CD4-positive, alpha-beta T cell (primary cell): Measurements from ENCODE around the gene NFX1. TPM values are rescaled to one million over a fixed set of nuclear protein-coding genes. Genes with fewer than 3 reads are reported as not detected.

Experiments used
- ATAC-seq: fragments of 200-7000 bp; cut with Tn5 transposase; one replicate; pipeline ENCODE4 v1.10.0; 2022; ENCODE audit warnings: mild to moderate bottlenecking; ENCODE audit not compliant: poor library complexity
- CTCF ChIA-PET: fragments of 350-600 bp; sonication (Branson Sonifier 250); formaldehyde crosslinking; loops from one replicate; lab custom pipeline; 2021; ENCODE audit warnings: antibody characterized with exemption, inconsistent platforms; lab: Charles Lee
- POLR2A ChIA-PET: fragments of 350-600 bp; sonication (Branson Sonifier 250); formaldehyde crosslinking; loops from one replicate; lab custom pipeline; 2021; ENCODE audit warnings: antibody characterized with exemption, inconsistent platforms; lab: Charles Lee
- DNase-seq, 14 experiments: peaks; one replicate each; pipeline ENCODE4 v3.0.0-alpha.2; 2013 to 2020; ENCODE audit warnings: mixed read lengths in 2 of 14
- H3K27ac ChIP-seq, 2 donors: one replicate each; pipeline versions ENCODE4 v1.5.1 to v1.7.0; 2013; ENCODE audit warnings: low read length in 2 of 2, low read depth in 1 of 2, mild to moderate bottlenecking in 1 of 2
- H3K27me3 ChIP-seq, 2 experiments: 1 replicate in 1 of 2; 2 replicates in 1 of 2; pipeline versions ENCODE4 v1.6.1 to v1.7.0; 2013; ENCODE audit warnings: low read length in 2 of 2, control low read depth in 1 of 2, mild to moderate bottlenecking in 1 of 2, moderate library complexity in 1 of 2; ENCODE audit not compliant: insufficient read depth in 2 of 2, control insufficient read depth in 1 of 2
- H3K36me3 ChIP-seq: one replicate; pipeline ENCODE4 v1.6.1; 2013; ENCODE audit warnings: low read length, control low read depth; ENCODE audit not compliant: insufficient read depth
- H3K4me1 ChIP-seq: one replicate; pipeline ENCODE4 v1.6.1; 2013; ENCODE audit warnings: low read length, control low read depth; ENCODE audit not compliant: insufficient read depth
- H3K4me3 ChIP-seq: one replicate; pipeline ENCODE4 v1.5.1; 2013; ENCODE audit warnings: mild to moderate bottlenecking, low read length, moderate library complexity
- H3K9me3 ChIP-seq, 2 experiments: 1 replicate in 1 of 2; 2 replicates in 1 of 2; pipeline versions ENCODE4 v1.6.1 to v1.7.0; 2013; ENCODE audit warnings: low read length in 2 of 2, mild to moderate bottlenecking in 2 of 2, control low read depth in 1 of 2, moderate library complexity in 1 of 2; ENCODE audit not compliant: control insufficient read depth in 1 of 2, insufficient read depth in 1 of 2
- H3K27ac Mint-ChIP-seq: one replicate; pipeline ENCODE4 v1.8.0; 2020; ENCODE audit warnings: mixed read lengths
- H3K27me3 Mint-ChIP-seq: one replicate; pipeline ENCODE4 v1.8.0; 2021; ENCODE audit warnings: mixed read lengths
- H3K36me3 Mint-ChIP-seq: one replicate; pipeline ENCODE4 v1.8.0; 2021; ENCODE audit warnings: low read depth, mixed read lengths
- H3K4me1 Mint-ChIP-seq: one replicate; pipeline ENCODE4 v1.8.0; 2021; ENCODE audit warnings: low read depth, mixed read lengths
- H3K4me3 Mint-ChIP-seq: one replicate; pipeline ENCODE4 v1.8.0; 2020; ENCODE audit warnings: mild to moderate bottlenecking, mixed read lengths
- H3K9me3 Mint-ChIP-seq: one replicate; pipeline ENCODE4 v1.8.0; 2020; ENCODE audit warnings: mixed read lengths
- CTCF ChIP-seq: fragments of 200-600 bp; IDR thresholded peaks from one replicate; pipeline ENCODE4 v1.8.0; 2022; ENCODE audit warnings: antibody characterized with exemption, mild to moderate bottlenecking
- intact Hi-C, 2 experiments: fragments of 100-400 bp; cut with DNase I in 1 of 2; cut with micrococcal nuclease in 1 of 2; formaldehyde crosslinking; loops; one replicate each; pipeline versions ENCODE4 v1.15.1 to v1.9.0; 2023 to 2025; cut with DNase I, micrococcal nuclease
- total RNA-seq, 174 experiments: library from RNA in 2 of 174; stranded (reverse) in 2 of 174; gene quantifications; one replicate each; pipeline ENCODE4 v1.2.3 and lab custom pipeline; 2021 to 2026

NFX1 gene
- total RNA-seq, 2 experiments from 2014 or later = 33.1 to 34.1 TPM

- no peak overlapping the region for H3K4me3 ChIP-seq
- intact Hi-C loops = no loop called here
- H3K4me3 Mint-ChIP-seq = no peak overlapping the region
- H3K27ac ChIP-seq = no peak overlapping the region
- no peaks in the 10 kb centered on the region for H3K27me3 Mint-ChIP-seq
- no peaks in the 10 kb centered on the region for H3K4me1 Mint-ChIP-seq
- H3K27ac Mint-ChIP-seq = no peak overlapping the region
- POLR2A ChIA-PET = no interaction called here
- TF ChIP-seq CTCF = no peak
- peaks cover 67% of the 10 kb centered on the region for H3K36me3 ChIP-seq
- peaks cover 84% of the 10 kb centered on the region for H3K36me3 Mint-ChIP-seq
- no peak for DNase-seq
- ATAC-seq = no peak
- CTCF ChIA-PET = no interaction called here
- no peaks in the 10 kb centered on the region for H3K4me1 ChIP-seq
- H3K9me3 Mint-ChIP-seq = no peaks in the 10 kb centered on the region
- no peaks in the 10 kb centered on the region for H3K9me3 ChIP-seq
- H3K27me3 ChIP-seq = no peaks in the 10 kb centered on the region
These were observed 56.2 kb downstream of the NFX1 start for GRCh38 chr9:33346564-33346963.

- no peak for TF ChIP-seq CTCF
- H3K36me3 Mint-ChIP-seq = peaks cover 82% of the 10 kb centered on the region
- Histone ChIP-seq H3K27ac (no peak overlapping the region), H3K4me1 (no peaks in the 10 kb centered on the region), H3K27me3 (no peaks in the 10 kb centered on the region), H3K4me3 (no peak overlapping the region), H3K9me3 (no peaks in the 10 kb centered on the region), H3K36me3 (peaks cover 47% of the 10 kb centered on the region)
- POLR2A ChIA-PET = no interaction called here
- intact Hi-C loops = no loop called here
- no peak for DNase-seq
- no peaks in the 10 kb centered on the region for H3K9me3 Mint-ChIP-seq
- ATAC-seq = no peak
- no peak overlapping the region for H3K27ac Mint-ChIP-seq
- CTCF ChIA-PET = no interaction called here
- H3K4me3 Mint-ChIP-seq = no peak overlapping the region
- H3K27me3 Mint-ChIP-seq = no peaks in the 10 kb centered on the region
- peaks cover 13% of the 10 kb centered on the region for H3K4me1 Mint-ChIP-seq
These were observed 58.7 kb downstream of the NFX1 start for GRCh38 chr9:33348998-33349397.

- H3K27me3 Mint-ChIP-seq = no peaks in the 10 kb centered on the region
- ChIA-PET POLR2A (no interaction called here), CTCF (no interaction called here)
- H3K4me3 ChIP-seq = no peak overlapping the region
- H3K36me3 ChIP-seq = peaks cover 41% of the 10 kb centered on the region
- H3K9me3 Mint-ChIP-seq = no peaks in the 10 kb centered on the region
- intact Hi-C loops = no loop called here
- no peaks in the 10 kb centered on the region for H3K27me3 ChIP-seq
- peaks cover 82% of the 10 kb centered on the region for H3K36me3 Mint-ChIP-seq
- H3K4me1 ChIP-seq = no peaks in the 10 kb centered on the region
- no peak for TF ChIP-seq CTCF
- no peaks in the 10 kb centered on the region for H3K9me3 ChIP-seq
- no peak overlapping the region for H3K27ac Mint-ChIP-seq
- H3K27ac ChIP-seq = no peak overlapping the region
- H3K4me3 Mint-ChIP-seq = no peak overlapping the region
- no peak for DNase-seq
- no peak for ATAC-seq
- peaks cover 20% of the 10 kb centered on the region for H3K4me1 Mint-ChIP-seq
These were observed 59.4 kb downstream of the NFX1 start for GRCh38 chr9:33349743-33350142.
